GM12874 (cell line): ENCODE results near the gene SCN7A.

ENCODE experiments used
- TF ChIP-seq, protein P1 (sequence below): IDR thresholded peaks from 2 replicates; pipeline ENCODE4 v1.5.1; 2011; ENCODE audit warnings: low read depth, mild to moderate bottlenecking, control low read depth, low read length, moderate library complexity; ENCODE audit not compliant: insufficient read depth

SCN7A gene

DNA sequence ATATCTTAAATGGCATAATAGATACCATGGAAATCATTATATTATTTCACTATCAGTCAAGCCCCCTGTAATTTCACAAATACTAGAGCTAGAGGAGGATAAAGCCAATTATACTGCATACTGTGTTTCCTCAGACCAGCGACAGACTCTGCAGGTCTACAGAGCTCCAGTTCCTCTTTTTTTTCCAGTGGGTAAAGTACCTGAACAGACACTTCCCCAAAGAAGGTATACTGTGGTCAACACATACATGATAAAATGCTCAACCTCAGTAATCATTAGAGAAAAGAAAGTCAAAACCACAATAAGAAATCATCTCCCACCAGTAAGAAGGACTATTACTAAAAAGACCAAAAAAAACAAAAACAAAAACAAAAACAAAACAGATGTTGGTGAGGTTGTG is 44.6 kb downstream of the SCN7A start:
- TF ChIP-seq, protein P1, sequence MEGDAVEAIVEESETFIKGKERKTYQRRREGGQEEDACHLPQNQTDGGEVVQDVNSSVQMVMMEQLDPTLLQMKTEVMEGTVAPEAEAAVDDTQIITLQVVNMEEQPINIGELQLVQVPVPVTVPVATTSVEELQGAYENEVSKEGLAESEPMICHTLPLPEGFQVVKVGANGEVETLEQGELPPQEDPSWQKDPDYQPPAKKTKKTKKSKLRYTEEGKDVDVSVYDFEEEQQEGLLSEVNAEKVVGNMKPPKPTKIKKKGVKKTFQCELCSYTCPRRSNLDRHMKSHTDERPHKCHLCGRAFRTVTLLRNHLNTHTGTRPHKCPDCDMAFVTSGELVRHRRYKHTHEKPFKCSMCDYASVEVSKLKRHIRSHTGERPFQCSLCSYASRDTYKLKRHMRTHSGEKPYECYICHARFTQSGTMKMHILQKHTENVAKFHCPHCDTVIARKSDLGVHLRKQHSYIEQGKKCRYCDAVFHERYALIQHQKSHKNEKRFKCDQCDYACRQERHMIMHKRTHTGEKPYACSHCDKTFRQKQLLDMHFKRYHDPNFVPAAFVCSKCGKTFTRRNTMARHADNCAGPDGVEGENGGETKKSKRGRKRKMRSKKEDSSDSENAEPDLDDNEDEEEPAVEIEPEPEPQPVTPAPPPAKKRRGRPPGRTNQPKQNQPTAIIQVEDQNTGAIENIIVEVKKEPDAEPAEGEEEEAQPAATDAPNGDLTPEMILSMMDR = no peak

DNA sequence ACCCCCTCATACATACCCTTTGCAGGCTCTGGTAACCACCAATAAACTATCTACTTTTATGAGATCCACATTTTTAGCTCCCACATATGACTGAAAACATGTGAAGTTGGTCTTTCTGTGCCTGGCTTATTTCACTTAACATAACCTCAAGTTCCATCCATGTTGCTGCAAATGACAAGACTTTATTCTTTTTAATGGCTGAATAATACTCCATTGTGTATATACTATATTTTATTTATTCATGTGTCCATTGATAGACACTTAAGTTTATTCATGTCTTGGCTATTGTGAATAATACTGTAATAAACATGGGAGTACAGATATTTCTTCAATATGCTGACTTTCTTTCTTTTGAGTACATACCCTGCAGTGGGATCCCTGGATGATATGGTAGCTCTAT is 45.9 kb downstream of the SCN7A start:
- TF ChIP-seq, protein P1 = no peak

DNA sequence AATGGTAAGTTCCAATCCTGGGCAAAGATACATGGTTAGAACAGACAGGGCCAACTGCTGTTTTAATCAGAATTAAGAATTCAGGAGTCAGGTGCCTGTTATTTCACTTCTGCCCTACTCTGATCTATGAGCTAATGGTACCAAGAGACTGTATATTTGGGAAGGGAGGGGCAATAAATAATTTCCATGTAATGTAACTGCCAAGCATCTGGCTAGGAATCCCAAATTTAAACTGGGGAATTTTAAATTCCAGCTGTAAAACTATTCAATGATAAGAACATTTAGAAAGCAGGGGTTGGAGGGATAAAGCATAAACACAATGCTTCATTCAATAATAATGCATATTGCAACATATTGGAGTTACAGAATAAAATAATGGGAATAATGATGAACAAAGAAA is 49.7 kb downstream of the SCN7A start:
- TF ChIP-seq, protein P1 = no peak

DNA sequence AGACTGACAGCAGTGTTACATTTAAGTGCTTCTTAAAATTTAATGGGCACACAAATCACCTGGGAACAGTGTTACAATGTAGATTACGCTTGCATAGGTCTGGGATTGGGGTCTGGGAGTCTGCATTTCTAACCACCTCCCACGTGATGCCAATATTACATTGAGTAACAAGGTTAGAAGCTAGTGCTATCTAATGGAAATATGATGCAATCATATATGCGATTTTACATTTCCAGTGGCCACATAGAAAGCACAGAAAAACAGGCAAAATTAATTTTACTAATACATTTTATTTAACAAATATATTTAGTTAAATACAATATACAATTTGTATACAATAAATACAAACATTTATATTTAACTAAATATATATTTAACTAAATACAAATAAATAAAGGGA is 53.7 kb downstream of the SCN7A start:
- TF ChIP-seq, protein P1 = no peak

DNA sequence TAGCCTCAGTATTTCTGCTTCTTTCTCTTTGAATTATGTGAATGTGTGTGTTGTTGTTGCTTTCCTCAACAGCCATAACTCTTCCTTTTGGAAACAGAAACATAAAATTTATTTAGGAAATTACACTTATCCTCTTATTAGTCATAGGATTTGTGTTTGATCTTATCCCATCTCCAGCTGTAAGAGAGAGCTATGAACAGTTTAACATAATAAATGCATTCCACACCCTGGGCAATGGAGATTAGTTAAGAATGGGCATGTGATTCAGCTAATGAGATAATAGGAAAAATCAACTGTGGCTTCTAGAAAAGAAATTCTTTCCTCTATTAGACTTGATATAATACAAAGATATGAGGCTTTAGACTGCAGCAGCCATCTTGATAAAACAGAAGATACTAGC is 55.0 kb downstream of the SCN7A start:
- TF ChIP-seq, protein P1 = no peak

DNA sequence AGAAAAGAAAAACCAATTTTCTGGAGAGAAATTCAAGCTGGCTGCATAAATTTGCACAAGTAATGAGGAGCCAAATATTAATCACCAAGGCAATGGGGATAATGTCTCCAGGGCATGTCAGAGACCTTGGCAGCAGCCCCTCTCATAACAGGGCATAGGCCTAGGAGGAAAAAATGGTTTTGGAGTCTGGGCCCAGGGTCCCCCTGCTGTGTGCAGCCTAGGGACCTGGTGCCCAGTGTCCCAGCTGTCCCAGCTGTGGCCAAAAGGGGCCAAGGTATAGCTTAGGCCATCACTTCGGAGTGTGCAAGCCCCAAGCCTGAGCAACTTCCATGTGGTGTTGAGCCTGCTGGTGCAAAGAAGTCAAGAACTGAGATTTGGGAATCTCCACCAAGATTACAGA is 57.1 kb downstream of the SCN7A start:
- TF ChIP-seq, protein P1 = no peak

DNA sequence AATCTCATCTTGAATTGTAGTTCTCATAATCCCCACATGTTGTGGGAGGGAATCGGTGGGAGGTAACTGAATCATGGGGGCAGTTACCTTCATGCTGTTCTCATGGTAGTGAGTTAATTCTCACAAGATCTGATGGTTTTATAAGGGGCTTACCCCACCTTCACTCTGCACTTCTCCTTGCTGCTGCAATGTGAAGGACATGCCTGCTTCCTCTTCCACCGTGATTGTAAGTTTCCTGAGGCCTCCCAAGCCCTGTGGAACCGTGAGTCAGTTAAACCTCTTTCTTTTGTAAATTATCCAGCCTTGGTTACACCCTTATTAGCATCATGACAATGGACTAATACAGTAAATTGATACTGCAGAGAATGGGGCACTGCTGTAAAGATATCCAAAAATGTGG is 57.9 kb downstream of the SCN7A start:
- TF ChIP-seq, protein P1 = no peak

DNA sequence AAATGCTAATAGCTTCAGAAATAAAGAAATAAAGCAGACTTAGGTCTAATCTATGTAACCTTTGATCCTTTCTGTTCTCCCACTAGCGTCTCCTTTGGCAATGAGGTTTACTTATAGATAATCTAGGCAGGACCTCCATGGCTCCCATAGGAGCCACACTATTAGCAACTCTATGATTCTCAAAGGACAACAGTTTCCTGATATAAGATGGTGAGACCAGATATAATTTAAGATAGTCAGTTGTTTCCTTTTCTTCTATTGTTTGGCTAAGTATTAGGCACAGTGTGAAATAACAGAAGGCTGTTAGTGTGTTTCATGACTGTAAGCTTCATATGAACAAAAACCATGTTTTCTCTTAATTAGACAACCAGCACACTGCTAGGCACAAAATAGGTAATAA is 59.6 kb downstream of the SCN7A start:
- TF ChIP-seq, protein P1 = no peak
